GM18868 (cell line): ENCODE measurements around the gene ETS1.

Source experiments
- ATAC-seq: cut with Tn5 transposase; IDR thresholded peaks from one replicate; pipeline ENCODE4 v1.9.1; 2021; ENCODE audit warnings: mild to moderate bottlenecking, moderate library complexity; ENCODE audit not compliant: unreplicated experiment

The ETS1 gene

DNA sequence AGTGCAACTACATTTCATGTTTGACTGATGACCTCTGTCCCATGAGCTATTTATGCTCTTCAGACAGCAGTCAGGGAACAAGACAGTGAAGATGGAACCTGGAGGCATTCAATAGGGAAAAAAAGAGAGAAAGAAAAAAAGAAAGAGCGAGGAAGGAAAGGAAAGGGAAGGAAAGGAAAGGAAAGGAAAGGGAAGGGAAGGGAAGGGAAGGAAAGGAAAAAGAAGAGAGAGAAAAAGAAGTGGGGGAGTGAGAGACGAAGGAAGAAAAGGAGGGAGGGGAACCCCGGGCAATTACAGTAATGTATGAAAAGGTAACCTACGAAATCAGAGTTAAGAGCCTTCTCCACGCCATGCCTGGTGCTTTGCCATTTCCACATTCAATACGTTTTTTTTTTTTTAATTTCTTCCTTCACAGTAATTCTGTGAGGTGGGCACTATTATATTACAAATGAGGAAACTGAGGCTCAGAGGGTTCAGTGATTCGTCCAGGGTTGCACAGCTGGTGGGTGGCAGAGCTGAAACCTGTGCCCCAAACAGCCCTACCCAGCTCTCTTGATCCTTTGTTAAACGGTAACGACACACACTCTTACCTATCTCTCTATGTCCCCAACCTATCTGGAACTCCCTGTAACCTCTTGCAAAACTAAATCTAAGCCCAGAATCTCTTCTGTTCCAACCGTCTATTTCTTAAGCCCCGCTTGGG lies 39.3 kb downstream of the ETS1 start:
- no peak for ATAC-seq

DNA sequence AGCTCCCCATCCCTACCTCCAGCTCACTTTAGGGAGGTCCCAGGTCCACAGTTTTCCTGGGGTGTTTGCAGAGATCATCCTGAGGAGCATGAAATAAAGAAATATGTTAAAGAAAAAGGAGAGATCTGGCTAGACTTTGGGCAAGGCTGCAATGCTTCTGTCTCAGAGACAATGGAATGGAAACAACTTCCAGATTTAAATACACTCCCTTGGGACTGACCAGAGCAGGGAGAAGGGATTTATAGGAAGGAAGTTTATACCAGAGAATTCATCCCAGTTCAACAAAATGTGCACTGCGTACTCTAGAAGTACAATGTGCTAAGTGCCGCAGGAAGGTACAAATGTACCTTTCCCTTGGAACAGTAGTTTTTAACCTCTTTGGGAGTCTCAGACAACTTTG lies 40.4 kb downstream of the ETS1 start:
- no peak for ATAC-seq

- no peak for ATAC-seq
These were observed 42.8 kb downstream of the ETS1 start for GRCh38 chr11:128544471-128545051.

DNA sequence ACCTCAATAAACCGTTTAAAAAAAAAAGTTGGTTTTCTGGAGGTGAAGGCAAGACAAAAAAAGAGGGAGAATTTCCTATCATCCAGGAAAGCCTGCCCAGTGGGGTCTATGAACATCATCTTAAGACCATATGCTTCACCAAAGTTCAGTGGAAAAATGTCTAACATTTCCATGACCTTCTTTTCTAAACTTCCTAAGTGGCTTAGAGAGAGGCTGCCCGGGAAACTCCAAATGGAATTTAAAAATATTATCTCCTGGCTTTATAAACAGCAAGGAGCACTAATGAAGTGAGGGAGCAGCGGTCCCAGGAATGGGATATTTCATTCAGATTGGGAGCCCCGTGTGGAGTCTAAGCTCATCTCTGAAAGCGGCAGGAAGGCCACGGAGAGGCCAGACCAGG lies 46.9 kb downstream of the ETS1 start:
- no peak for ATAC-seq

DNA sequence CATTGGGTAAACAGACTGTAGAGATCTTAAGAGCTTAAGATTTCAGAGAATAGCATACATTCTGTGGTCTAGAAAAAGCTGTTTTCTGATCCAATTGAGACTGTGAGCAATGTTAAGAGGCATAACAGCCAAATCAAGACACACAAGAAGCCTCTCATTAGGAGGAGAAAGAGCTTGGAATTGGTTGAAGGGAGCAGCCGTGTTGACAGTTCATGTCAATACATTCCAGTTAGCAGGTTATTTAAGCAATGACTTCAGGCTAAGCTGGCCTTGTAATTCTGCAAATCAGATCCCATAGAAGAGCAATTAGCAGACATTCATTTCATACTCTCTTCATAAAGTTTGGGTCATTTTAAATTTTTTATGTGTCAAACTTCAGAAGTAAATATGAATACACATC lies 50.9 kb downstream of the ETS1 start:
- no peak for ATAC-seq

GRCh38 chr11:128535468-128536457 lies 51.6 kb downstream of the ETS1 start:
- no peak for ATAC-seq

GRCh38 chr11:128533472-128533871 lies 53.9 kb downstream of the ETS1 start:
- no peak for ATAC-seq

GRCh38 chr11:128532572-128533091 lies 54.7 kb downstream of the ETS1 start:
- no peak for ATAC-seq

GRCh38 chr11:128532016-128532571 lies 55.3 kb downstream of the ETS1 start:
- no peak for ATAC-seq

DNA sequence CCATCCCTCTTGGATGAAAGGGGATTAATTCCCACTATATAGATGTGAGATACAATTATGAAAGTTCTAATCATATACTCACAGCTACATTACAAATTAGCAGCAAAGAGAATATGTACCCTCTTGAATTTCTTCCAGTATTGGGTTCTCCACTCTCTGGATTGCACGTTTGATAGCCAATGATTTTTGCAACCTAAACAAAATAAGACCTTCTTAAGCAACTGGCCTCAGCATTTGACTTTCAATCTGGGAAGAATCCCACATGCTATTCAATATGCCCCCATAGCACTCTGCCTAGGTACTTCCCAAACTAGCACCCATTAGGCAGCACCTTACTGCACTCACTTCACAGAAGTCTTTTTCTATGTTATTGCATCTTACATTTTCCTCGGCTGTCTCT lies 55.8 kb downstream of the ETS1 start:
- ATAC-seq, result no peak

DNA sequence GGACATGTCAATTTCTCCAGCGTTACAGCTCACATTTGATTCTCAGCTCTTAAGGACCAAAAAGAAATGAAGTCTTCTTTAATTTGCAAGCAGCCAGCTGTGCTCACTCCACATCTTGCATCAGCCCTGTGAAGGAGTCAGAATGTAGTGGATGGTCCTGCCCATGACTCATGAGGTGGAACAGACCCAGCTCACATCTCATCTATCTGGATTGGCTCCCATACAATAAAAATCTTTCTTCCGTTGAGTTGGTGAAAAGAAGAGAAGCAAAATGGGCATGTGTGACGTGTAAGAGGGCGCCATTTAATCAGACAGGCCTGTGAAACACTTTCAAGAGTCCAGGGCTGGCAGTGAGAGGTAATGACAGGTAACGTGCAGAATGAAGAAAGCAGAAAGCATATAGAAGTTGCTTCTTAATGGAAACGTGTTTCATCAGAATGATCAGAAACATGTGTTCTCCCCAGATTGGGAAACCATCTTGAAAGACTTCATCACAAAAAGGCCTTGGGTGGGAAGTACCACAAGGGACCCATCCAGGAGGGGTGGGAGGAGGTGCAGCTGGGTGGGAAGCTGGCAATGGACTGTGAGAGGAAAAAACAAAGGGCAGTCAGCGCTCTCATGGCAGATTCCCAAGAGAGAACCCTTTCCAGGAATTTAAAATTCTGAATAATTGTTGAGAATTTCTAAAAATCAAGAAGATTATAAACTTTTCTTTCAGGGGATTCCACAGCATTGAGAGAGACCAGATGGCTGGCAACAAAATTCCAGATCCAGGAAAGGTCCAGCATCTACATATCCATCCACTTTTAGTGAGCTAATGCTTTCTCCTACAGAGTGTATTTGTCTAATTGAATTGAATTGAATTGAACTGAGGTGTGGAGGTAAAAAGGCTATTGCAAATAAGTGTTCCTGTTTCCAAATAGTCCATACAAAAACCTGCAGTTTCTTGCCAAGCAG lies 57.0 kb downstream of the ETS1 start:
- no peak for ATAC-seq

GRCh38 chr11:128528294-128528693 lies 59.1 kb downstream of the ETS1 start:
- no peak for ATAC-seq

DNA sequence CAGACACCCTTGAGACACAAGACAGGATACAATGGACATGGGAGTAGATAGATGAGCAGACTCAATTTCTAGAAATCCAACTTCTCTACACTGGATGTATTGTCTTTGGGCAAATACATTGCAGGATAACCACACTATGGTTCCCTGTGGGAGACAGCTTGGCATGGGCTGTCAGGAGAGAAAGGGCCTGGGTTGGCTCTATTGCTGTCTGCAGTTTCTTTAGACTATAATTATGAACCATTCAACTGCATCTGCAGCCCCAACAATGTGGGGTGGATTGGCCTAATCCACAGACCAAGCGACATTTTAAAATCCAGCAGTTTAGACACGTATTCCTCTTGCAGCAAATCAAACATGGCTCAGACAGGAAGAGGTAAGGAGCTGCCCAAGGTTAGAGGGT lies 60.3 kb downstream of the ETS1 start:
- ATAC-seq, result no peak

DNA sequence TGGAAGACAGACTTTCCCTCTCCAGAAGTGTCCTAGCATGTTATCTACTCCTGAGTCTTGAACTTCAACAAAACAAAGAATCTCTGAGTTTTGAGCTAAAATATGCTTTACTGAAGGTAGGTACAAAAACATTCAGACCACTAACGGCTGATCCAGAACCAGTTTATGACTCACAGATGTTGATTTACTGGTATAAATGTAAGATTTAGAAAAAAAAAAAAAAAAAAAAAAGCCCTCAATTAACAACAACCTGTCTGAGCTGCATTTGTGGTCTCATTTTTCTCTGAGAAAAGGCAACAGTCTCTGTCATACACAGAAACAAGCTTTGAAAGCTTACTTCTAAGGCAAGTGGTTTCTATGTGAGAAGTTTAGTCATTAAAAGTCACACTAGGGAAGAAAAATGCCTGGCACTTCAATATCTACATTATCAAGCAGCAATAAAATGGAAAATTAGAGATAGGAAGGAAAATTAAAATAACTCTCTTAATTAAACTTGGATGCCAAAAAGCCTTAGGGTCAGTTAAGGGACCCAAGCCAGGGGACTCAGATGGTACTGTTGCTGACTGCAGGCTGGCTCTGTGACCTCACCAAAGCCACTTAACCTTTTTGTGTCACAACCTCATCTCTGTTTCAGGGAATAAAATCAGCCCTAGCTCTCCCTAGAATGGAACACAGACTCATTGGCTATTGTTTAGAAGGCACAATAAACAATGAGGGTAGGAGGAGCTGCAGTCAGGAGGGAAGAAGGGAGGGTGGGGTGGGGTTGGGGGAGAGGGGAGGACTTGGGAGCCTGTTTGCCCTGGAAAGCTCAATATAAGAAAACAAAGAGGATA lies 61.7 kb downstream of the ETS1 start:
- ATAC-seq, result no peak

- ATAC-seq, result no peak
These were observed 63.2 kb downstream of the ETS1 start for GRCh38 chr11:128524172-128524571.

DNA sequence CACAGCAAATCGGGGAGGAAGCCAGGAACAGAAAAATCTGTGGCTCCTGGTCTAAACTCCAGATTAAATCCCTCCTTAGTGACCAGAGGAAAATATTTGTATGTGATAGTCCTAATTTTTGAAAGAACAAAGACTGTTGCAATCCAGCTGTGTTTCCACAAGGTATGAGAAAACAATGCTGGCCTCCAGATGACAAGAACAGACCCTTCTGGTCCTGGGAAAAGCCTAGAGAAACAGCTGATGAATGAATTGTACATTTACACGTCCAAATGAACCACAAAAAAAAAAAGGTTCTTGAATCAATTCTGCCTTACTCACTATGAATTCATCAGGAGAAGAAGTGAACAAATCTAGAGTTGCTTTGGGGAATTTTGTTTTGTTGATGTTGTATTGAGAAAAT lies 63.7 kb downstream of the ETS1 start:
- ATAC-seq, result no peak

DNA sequence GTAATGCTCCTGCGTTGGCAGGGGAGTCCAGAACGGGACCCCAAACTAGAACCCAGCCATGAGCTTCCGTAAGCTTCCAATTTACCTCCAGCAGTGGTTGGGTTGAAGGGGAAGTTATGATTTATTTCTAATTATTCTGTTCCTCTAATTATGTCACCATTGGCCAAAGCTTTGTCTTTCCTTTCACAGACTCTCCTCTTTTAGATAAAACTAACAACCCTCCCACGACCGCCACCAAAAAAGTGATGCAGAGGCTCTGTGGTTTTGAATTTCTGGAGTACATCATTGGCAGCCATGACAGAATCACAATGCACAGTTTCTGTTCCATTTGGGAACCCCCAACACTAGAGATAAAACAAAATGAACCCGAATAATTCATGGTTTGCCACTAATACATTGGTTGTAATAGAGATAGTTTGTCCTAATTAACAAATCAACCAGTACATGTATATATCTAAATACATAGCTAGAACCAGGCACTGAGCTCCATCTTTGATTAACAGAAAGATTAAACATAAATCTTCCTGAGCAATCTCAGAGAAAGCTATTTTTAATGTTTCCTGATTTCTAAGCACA lies 64.3 kb downstream of the ETS1 start:
- ATAC-seq, result no peak

DNA sequence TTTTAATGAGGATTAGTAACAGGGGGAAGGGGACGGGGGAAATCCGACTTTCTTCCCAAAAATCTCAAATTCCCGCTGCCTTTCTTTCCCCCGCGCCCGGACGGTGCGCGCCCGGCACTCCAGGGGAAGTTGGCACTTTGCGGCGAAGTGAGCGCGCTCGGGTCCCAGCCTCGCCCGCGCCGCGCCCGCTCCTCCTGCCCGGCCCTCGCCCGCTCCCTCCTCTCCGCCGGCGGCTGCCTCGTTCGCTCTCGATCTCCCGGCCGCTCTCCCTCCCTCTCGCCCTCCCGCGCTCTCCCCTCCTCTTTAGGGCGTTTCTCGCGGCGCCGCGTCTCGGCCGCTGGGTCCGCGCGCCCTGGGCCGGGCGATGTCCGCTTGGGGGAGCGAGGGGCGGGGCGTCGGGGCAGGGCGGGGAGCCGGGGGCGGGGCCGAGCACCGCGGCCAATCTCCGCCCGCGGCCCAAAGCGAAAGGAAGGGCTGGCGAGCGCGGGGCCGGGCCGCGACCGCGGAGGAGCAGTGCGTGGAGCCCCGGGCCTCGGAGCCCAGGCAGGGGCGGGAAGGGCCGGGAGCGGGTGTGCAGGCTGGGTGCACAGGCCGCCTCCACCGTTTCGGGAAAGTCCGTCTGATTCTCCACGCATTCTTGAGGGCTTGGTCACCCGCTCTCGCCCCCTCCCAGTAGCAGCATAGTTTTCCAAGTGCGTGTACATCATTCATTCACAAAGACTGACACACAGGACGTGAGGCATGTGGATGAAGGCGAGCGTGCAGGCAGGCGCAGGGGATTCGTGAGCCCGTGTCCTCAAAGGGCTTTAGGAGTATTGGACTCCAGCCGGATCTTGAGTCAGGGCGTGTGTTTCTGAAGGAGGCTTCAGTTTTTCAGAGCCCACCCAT lies 65.1 kb downstream of the ETS1 start:
- ATAC-seq, result peak; percentile 79
